Tibial nerve (tissue), 4 donors: ENCODE data around the gene AIG1.

Experiments used
- EP300 ChIP-seq, 2 donors: sonication (generic); formaldehyde crosslinking; IDR thresholded peaks; one replicate each; pipeline ENCODE4 v1.6.1; 2017; ENCODE audit warnings: antibody characterized with exemption in 2 of 2, mild to moderate bottlenecking in 1 of 2
- POLR2A ChIP-seq, 2 donors: fragments of 450-650 bp; IDR thresholded peaks; one replicate each; pipeline ENCODE4 v1.6.1; 2017; ENCODE audit warnings: antibody characterized with exemption in 2 of 2, mild to moderate bottlenecking in 2 of 2, moderate library complexity in 2 of 2
- TF ChIP-seq, protein P1 (sequence below), 5 experiments: fragments of 200-600 bp in 3 of 5; fragments of 450-650 bp in 2 of 5; sonication (generic) in 3 of 5; IDR thresholded peaks; one replicate each; pipeline ENCODE4 v1.5.1; 2016 to 2019; ENCODE audit warnings: antibody characterized with exemption in 5 of 5, mild to moderate bottlenecking in 3 of 5, moderate library complexity in 2 of 5

DNA sequence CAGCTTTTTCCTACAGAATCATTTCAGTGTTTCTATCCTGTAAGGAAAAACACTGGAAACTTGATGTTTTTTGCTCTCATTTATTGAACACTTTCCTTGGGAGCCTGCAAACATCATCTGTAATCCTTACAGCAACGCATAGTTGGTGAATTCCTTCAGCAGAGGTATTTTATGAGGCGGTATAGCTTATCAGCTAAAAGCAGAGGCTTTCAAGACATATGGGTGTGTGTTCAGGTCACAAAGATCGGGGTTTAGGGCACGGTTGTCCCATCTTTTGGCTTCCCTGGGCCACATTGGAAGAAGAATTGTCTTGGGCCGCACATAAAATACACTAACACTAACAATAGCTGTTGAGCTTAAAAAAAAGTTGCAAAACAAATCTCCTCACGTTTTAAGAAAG, 185.0 kb downstream of the AIG1 start:
- TF ChIP-seq, protein P1, sequence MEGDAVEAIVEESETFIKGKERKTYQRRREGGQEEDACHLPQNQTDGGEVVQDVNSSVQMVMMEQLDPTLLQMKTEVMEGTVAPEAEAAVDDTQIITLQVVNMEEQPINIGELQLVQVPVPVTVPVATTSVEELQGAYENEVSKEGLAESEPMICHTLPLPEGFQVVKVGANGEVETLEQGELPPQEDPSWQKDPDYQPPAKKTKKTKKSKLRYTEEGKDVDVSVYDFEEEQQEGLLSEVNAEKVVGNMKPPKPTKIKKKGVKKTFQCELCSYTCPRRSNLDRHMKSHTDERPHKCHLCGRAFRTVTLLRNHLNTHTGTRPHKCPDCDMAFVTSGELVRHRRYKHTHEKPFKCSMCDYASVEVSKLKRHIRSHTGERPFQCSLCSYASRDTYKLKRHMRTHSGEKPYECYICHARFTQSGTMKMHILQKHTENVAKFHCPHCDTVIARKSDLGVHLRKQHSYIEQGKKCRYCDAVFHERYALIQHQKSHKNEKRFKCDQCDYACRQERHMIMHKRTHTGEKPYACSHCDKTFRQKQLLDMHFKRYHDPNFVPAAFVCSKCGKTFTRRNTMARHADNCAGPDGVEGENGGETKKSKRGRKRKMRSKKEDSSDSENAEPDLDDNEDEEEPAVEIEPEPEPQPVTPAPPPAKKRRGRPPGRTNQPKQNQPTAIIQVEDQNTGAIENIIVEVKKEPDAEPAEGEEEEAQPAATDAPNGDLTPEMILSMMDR (IDR thresholded peaks at IDR 0.05), result no peak
- TF ChIP-seq EP300 (IDR thresholded peaks at IDR 0.05) (no peak), POLR2A (IDR thresholded peaks at IDR 0.05) (no peak)
